Stomach (tissue), 9 donors: ENCODE measurements around the gene TAS1R2. TPM values are rescaled to one million over a fixed set of nuclear protein-coding genes. Genes with fewer than 3 reads are reported as not detected.

Source experiments
- DNase-seq, 2 donors: peaks; one replicate each; pipeline versions ENCODE4 v3.0.0 to v3.0.0-alpha.2; 2013 to 2019
- H3K27ac ChIP-seq, 5 donors: fragments of 200-600 bp in 4 of 5; sonication (generic) in 4 of 5; one replicate each; pipeline ENCODE4 v1.5.1; 2013 to 2019; ENCODE audit warnings: mild to moderate bottlenecking in 1 of 5, moderate library complexity in 1 of 5
- H3K27me3 ChIP-seq, 3 donors: fragments of 200-600 bp; sonication (generic); one replicate each; pipeline ENCODE4 v1.5.1; 2017 to 2019; ENCODE audit warnings: mixed run types in 1 of 3
- H3K36me3 ChIP-seq, 4 donors: fragments of 200-600 bp; sonication (generic); 1 replicate in 3 of 4; 2 replicates in 1 of 4; pipeline ENCODE4 v1.5.1; 2016 to 2019
- H3K4me1 ChIP-seq, 4 donors: fragments of 200-600 bp; sonication (generic); one replicate each; pipeline ENCODE4 v1.5.1; 2016 to 2019
- H3K4me3 ChIP-seq, 4 donors: fragments of 200-600 bp; sonication (generic) in 3 of 4; one replicate each; pipeline ENCODE4 v1.5.1; 2016 to 2019; ENCODE audit warnings: mild to moderate bottlenecking in 1 of 4
- H3K9me3 ChIP-seq, 4 donors: fragments of 200-600 bp; sonication (generic); one replicate each; pipeline ENCODE4 v1.5.1; 2016 to 2019
- EP300 ChIP-seq: sonication (generic); formaldehyde crosslinking; IDR thresholded peaks from one replicate; pipeline ENCODE4 v1.6.1; 2017; ENCODE audit warnings: antibody characterized with exemption
- POLR2A ChIP-seq, 4 donors: fragments of 450-650 bp; IDR thresholded peaks; one replicate each; pipeline ENCODE4 v1.6.1; 2016; ENCODE audit warnings: antibody characterized with exemption in 4 of 4, control low read depth in 2 of 4, mild to moderate bottlenecking in 1 of 4, moderate library complexity in 1 of 4
- POLR2AphosphoS5 ChIP-seq, 3 donors: sonication (generic); formaldehyde crosslinking; IDR thresholded peaks; one replicate each; pipeline ENCODE4 v1.6.1; 2016; ENCODE audit warnings: antibody characterized with exemption in 3 of 3
- WGBS, 5 donors: extraction: QIAGEN DNeasy Blood & Tissue Kit in 3 of 5; methylation state at CpG; one replicate each; pipeline versions ENCODE4 v1.1.5 to v1.1.7; 2013 to 2018; 5-methylcytosine and 5-hydroxymethylcytosine counted together
- intact Hi-C: fragments of 100-400 bp; cut with DNase I; formaldehyde crosslinking; loops from one replicate; pipeline ENCODE4 v1.15.1; 2023; ENCODE audit warnings: low total_unique reads
- polyA plus RNA-seq, 3 donors: library from polyadenylated mRNA; stranded (reverse); fragments of 200-250 nt; gene quantifications; one replicate each; pipeline ENCODE4 v1.2.3, GENCODE V29; 2013
- total RNA-seq, 5 donors: library from RNA; depleted of rRNA; stranded (reverse); fragments of >200 nt; gene quantifications; one replicate each; pipeline versions ENCODE4 v1.1.0 to v1.2.3, GENCODE V29; 2014 to 2016
- TF ChIP-seq, protein P1 (sequence below), 7 experiments: fragments of 450-650 bp in 4 of 7; fragments of 200-600 bp in 3 of 7; sonication (generic) in 3 of 7; IDR thresholded peaks; one replicate each; pipeline ENCODE4 v1.5.1; 2016 to 2019; ENCODE audit warnings: antibody characterized with exemption in 7 of 7, control low read depth in 2 of 7, mild to moderate bottlenecking in 1 of 7
- donor health status: healthy with polysubstance abuse.
- donor health status: Bipolar disorder and iron deficiency.
- donor health status: healthy.

TAS1R2 gene
- total and polyA plus RNA-seq, 8 donors = 9.9 TPM; not detected in 7

DNA sequence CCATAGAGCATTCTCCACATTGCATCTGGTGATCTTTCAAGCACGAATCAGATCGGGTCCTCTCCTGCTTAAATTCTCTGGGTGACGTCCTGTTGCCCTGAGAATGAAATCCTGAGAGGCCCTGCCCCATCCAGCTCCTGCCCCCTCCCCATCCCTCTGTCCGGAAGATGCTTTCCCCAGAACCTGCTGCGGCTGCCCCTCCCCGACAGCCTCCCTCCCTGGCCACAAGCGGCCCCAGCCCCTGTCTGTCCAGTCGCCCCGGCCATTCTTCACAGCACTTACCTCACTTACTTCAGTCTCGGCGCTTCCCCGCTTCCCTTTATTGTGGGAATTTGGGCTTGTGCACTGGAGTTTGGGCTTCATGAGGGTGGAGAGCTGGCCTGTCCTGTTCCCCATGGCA lies 40.3 kb downstream of the TAS1R2 start:
- H3K27me3 ChIP-seq = peaks cover 8 to 77% (median 47%) of the 10 kb centered on the region in 3 donors
- WGBS, 5 donors = 21 to 46% (median 29%) methylated on average over 12 of the region's 12 CpGs
- peaks cover 0 to 6% (median 0%) of the 10 kb centered on the region in 4 donors for H3K4me1 ChIP-seq
- H3K27ac ChIP-seq = no peak overlapping the region
- no peak overlapping the region for H3K4me3 ChIP-seq
- intact Hi-C loops = no loop called here
- no peaks in the 10 kb centered on the region for H3K9me3 ChIP-seq
- TF ChIP-seq EP300 (no peak), POLR2AphosphoS5 (IDR thresholded peaks at IDR 0.05) (no peak), POLR2A (IDR thresholded peaks at IDR 0.05) (no peak)
- TF ChIP-seq, protein P1, sequence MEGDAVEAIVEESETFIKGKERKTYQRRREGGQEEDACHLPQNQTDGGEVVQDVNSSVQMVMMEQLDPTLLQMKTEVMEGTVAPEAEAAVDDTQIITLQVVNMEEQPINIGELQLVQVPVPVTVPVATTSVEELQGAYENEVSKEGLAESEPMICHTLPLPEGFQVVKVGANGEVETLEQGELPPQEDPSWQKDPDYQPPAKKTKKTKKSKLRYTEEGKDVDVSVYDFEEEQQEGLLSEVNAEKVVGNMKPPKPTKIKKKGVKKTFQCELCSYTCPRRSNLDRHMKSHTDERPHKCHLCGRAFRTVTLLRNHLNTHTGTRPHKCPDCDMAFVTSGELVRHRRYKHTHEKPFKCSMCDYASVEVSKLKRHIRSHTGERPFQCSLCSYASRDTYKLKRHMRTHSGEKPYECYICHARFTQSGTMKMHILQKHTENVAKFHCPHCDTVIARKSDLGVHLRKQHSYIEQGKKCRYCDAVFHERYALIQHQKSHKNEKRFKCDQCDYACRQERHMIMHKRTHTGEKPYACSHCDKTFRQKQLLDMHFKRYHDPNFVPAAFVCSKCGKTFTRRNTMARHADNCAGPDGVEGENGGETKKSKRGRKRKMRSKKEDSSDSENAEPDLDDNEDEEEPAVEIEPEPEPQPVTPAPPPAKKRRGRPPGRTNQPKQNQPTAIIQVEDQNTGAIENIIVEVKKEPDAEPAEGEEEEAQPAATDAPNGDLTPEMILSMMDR (IDR thresholded peaks at IDR 0.05) = no peak
- no peak for DNase-seq
- no peaks in the 10 kb centered on the region for H3K36me3 ChIP-seq

DNA sequence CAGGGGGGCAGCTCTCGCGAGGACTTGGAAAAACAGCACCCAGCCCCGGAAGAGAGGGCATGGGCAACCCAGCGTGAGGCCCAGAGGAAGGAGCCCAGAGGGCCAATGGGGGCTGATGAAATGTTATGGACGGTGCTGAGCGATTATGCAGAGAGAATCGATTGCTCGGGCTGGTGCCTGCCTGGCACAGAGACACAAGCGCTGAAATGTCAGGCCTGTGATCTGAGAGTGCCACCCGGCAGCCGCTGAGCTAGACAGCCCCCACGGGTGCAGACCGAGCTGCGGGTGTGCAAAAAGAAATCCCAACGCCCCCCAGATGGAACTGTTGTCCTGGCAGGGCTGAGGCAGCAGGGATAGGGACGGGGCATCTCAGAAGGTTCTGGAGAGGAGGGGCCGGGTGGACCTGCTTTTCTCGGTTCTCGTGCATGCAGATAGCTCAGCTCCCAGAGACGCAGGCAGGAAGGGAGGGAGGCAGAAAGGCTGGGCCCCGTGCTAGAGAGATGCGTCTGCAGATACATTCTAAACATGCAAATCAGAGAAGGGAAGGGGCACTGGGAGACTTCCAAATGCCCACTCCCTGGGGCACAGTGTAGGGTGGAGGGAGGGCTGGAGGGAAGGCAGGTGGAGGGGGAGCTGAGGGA lies 41.5 kb downstream of the TAS1R2 start:
- no peak overlapping the region for H3K4me3 ChIP-seq
- H3K9me3 ChIP-seq = no peaks in the 10 kb centered on the region
- intact Hi-C loops = no loop called here
- WGBS, 5 donors = 49 to 52% (median 50%) methylated on average over 16 to 22 of the region's 22 CpGs
- no peak for DNase-seq
- H3K4me1 ChIP-seq = peaks cover 0 to 6% (median 0%) of the 10 kb centered on the region in 4 donors
- TF ChIP-seq POLR2AphosphoS5 (IDR thresholded peaks at IDR 0.05) (no peak), POLR2A (IDR thresholded peaks at IDR 0.05) (no peak), EP300 (no peak)
- TF ChIP-seq, protein P1 (IDR thresholded peaks at IDR 0.05) = no peak
- H3K27me3 ChIP-seq = peaks cover 8 to 80% (median 47%) of the 10 kb centered on the region in 3 donors
- H3K36me3 ChIP-seq = no peaks in the 10 kb centered on the region
- no peak overlapping the region for H3K27ac ChIP-seq

DNA sequence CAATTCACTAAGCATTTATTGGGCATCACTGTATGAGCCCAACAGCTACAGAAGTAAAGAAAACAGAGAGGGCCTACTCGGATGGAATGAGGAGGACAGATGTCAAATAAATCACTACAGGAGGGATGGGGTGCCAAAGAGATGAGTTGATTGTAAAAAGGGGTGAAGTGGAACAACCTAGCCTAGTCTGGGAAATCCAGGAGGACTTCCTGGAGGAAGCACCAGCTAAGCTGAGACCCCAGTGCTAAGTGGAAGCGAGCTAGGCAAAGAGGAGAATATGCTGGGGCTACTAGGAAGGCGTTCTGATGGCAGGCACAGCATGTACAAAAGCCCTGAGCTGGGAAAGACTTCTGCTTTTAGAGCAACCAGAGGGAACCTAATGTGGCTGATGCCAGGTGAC lies 42.1 kb downstream of the TAS1R2 start:
- no peak overlapping the region for H3K4me3 ChIP-seq
- intact Hi-C loops = no loop called here
- no peak for TF ChIP-seq EP300
- no peak for TF ChIP-seq POLR2AphosphoS5 (IDR thresholded peaks at IDR 0.05)
- TF ChIP-seq, protein P1 (IDR thresholded peaks at IDR 0.05) = no peak
- no peak for TF ChIP-seq POLR2A (IDR thresholded peaks at IDR 0.05)
- WGBS, 5 donors = 58 to 64% (median 61%) methylated on average over 3 of the region's 3 CpGs
- H3K36me3 ChIP-seq = no peaks in the 10 kb centered on the region
- H3K27ac ChIP-seq = no peak overlapping the region
- no peaks in the 10 kb centered on the region for H3K9me3 ChIP-seq
- no peak for DNase-seq
- peaks cover 8 to 76% (median 47%) of the 10 kb centered on the region in 3 donors for H3K27me3 ChIP-seq
- H3K4me1 ChIP-seq = peaks cover 0 to 6% (median 0%) of the 10 kb centered on the region in 4 donors

DNA sequence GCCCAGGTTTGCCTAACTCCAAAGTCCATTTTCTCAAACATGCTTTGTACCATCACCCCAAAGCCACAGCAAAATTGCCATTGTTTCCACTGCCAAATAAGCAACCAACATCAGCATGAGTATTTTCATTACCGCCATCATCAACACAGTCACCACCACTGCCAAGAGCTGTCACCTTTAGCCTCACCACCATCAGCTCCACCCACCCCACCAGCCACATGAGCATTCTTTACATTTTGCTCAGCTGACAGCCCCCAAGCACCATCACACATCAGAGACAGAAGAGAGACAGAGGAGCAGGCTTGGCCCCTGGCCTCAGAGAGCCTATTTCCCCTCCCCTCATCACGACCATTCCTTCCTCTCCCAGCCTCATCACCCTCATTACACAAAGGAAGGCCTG lies 42.7 kb downstream of the TAS1R2 start:
- H3K36me3 ChIP-seq = no peaks in the 10 kb centered on the region
- H3K4me1 ChIP-seq = peaks cover 0 to 6% (median 0%) of the 10 kb centered on the region in 4 donors
- H3K27ac ChIP-seq = no peak overlapping the region
- H3K9me3 ChIP-seq = no peaks in the 10 kb centered on the region
- H3K27me3 ChIP-seq = peaks cover 8 to 76% (median 47%) of the 10 kb centered on the region in 3 donors
- DNase-seq = no peak
- intact Hi-C loops = no loop called here
- WGBS, 5 donors = 46 to 69% (median 47%) methylated on average over 2 of the region's 2 CpGs
- TF ChIP-seq, protein P1 (IDR thresholded peaks at IDR 0.05) = no peak
- TF ChIP-seq POLR2A (IDR thresholded peaks at IDR 0.05) (no peak), POLR2AphosphoS5 (IDR thresholded peaks at IDR 0.05) (no peak), EP300 (no peak)
- H3K4me3 ChIP-seq = no peak overlapping the region
